ENCODE results near the gene GPI.
"Not testable (repeated sequence)": the region's sequence is repeated elsewhere in the genome, so short reads cannot be mapped to it uniquely, and the experiment has no call there.

Gene GPI

GRCh38 chr19:34366738-34367623 is 2.0 kb downstream of the GPI start:
- H3K4me1 ChIP-seq (ENCODE audit: control insufficient read depth in 1 of 2, insufficient read depth in 2 of 2, low read length in 2 of 2), result peaks cover 17 to 32% of the 10 kb centered on the region in 2 donors
- peak overlapping the region; percentile 80 to 82 for H3K9ac ChIP-seq (ENCODE audit: low read depth in 1 of 2, low read length in 2 of 2)
- H3K9me3 ChIP-seq (ENCODE audit: control insufficient read depth in 1 of 2, low read length in 2 of 2), result no peaks in the 10 kb centered on the region
- H3K27me3 ChIP-seq (ENCODE audit: control insufficient read depth in 1 of 2, insufficient read depth in 2 of 2, low read length in 2 of 2), result no peaks in the 10 kb centered on the region
- peak overlapping the region; percentile 92 to 93 for H3K4me3 ChIP-seq (ENCODE audit: low read depth in 1 of 2, low read length in 2 of 2)
- no peak overlapping the region for H3K27ac ChIP-seq (ENCODE audit: low read depth, low read length)
- peaks cover 28 to 53% of the 10 kb centered on the region in 2 donors for H3K36me3 ChIP-seq (ENCODE audit: control insufficient read depth in 1 of 2, insufficient read depth in 2 of 2, low read length in 2 of 2)

GRCh38 chr19:34367624-34367957 is 2.6 kb downstream of the GPI start:
- Histone ChIP-seq H3K36me3 (ENCODE audit: control insufficient read depth in 1 of 2, insufficient read depth in 2 of 2, low read length in 2 of 2) (peaks cover 28 to 53% of the 10 kb centered on the region in 2 donors), H3K27ac (ENCODE audit: low read depth, low read length) (no peak overlapping the region), H3K27me3 (ENCODE audit: control insufficient read depth in 1 of 2, insufficient read depth in 2 of 2, low read length in 2 of 2) (no peaks in the 10 kb centered on the region), H3K4me1 (ENCODE audit: control insufficient read depth in 1 of 2, insufficient read depth in 2 of 2, low read length in 2 of 2) (peaks cover 17 to 32% of the 10 kb centered on the region in 2 donors), H3K9me3 (ENCODE audit: control insufficient read depth in 1 of 2, low read length in 2 of 2) (no peaks in the 10 kb centered on the region), H3K4me3 (ENCODE audit: low read depth in 1 of 2, low read length in 2 of 2) (no peak overlapping the region), H3K9ac (ENCODE audit: low read depth in 1 of 2, low read length in 2 of 2) (no peak overlapping the region)

- H3K27me3 ChIP-seq (ENCODE audit: control insufficient read depth in 1 of 2, insufficient read depth in 2 of 2, low read length in 2 of 2), result no peaks in the 10 kb centered on the region
- no peaks in the 10 kb centered on the region for H3K9me3 ChIP-seq (ENCODE audit: control insufficient read depth in 1 of 2, low read length in 2 of 2)
- no peak overlapping the region for H3K4me3 ChIP-seq (ENCODE audit: low read depth in 1 of 2, low read length in 2 of 2)
- peaks cover 17 to 32% of the 10 kb centered on the region in 2 donors for H3K4me1 ChIP-seq (ENCODE audit: control insufficient read depth in 1 of 2, insufficient read depth in 2 of 2, low read length in 2 of 2)
- no peak overlapping the region for H3K9ac ChIP-seq (ENCODE audit: low read depth in 1 of 2, low read length in 2 of 2)
- H3K36me3 ChIP-seq (ENCODE audit: control insufficient read depth in 1 of 2, insufficient read depth in 2 of 2, low read length in 2 of 2), result peaks cover 28 to 53% of the 10 kb centered on the region in 2 donors
- H3K27ac ChIP-seq (ENCODE audit: low read depth, low read length), result no peak overlapping the region
Measured at GRCh38 chr19:34368338-34368737, 3.3 kb downstream of the GPI start.

GRCh38 chr19:34369166-34369565 is 4.2 kb downstream of the GPI start:
- H3K36me3 ChIP-seq (ENCODE audit: control insufficient read depth in 1 of 2, insufficient read depth in 2 of 2, low read length in 2 of 2), result peaks cover 28 to 55% of the 10 kb centered on the region in 2 donors
- not testable (repeated sequence) for H3K27ac ChIP-seq (ENCODE audit: low read depth, low read length); H3K27me3 ChIP-seq (ENCODE audit: control insufficient read depth in 1 of 2, insufficient read depth in 2 of 2, low read length in 2 of 2); H3K9me3 ChIP-seq (ENCODE audit: control insufficient read depth in 1 of 2, low read length in 2 of 2); H3K4me3 ChIP-seq (ENCODE audit: low read depth in 1 of 2, low read length in 2 of 2); H3K9ac ChIP-seq (ENCODE audit: low read depth in 1 of 2, low read length in 2 of 2)
- H3K4me1 ChIP-seq (ENCODE audit: control insufficient read depth in 1 of 2, insufficient read depth in 2 of 2, low read length in 2 of 2), result peaks cover 17 to 32% of the 10 kb centered on the region in 2 donors

GRCh38 chr19:34370117-34370516 is 5.1 kb downstream of the GPI start:
- Histone ChIP-seq H3K4me3 (ENCODE audit: low read depth in 1 of 2, low read length in 2 of 2) (no peak overlapping the region), H3K27ac (ENCODE audit: low read depth, low read length) (no peak overlapping the region), H3K27me3 (ENCODE audit: control insufficient read depth in 1 of 2, insufficient read depth in 2 of 2, low read length in 2 of 2) (no peaks in the 10 kb centered on the region), H3K9me3 (ENCODE audit: control insufficient read depth in 1 of 2, low read length in 2 of 2) (no peaks in the 10 kb centered on the region), H3K9ac (ENCODE audit: low read depth in 1 of 2, low read length in 2 of 2) (no peak overlapping the region), H3K4me1 (ENCODE audit: control insufficient read depth in 1 of 2, insufficient read depth in 2 of 2, low read length in 2 of 2) (peaks cover 17 to 28% of the 10 kb centered on the region in 2 donors), H3K36me3 (ENCODE audit: control insufficient read depth in 1 of 2, insufficient read depth in 2 of 2, low read length in 2 of 2) (peaks cover 31 to 64% of the 10 kb centered on the region in 2 donors)

GRCh38 chr19:34370983-34371382 is 6.0 kb downstream of the GPI start:
- no peak overlapping the region for H3K4me3 ChIP-seq (ENCODE audit: low read depth in 1 of 2, low read length in 2 of 2)
- peaks cover 37 to 72% of the 10 kb centered on the region in 2 donors for H3K36me3 ChIP-seq (ENCODE audit: control insufficient read depth in 1 of 2, insufficient read depth in 2 of 2, low read length in 2 of 2)
- no peak overlapping the region for H3K27ac ChIP-seq (ENCODE audit: low read depth, low read length)
- H3K9me3 ChIP-seq (ENCODE audit: control insufficient read depth in 1 of 2, low read length in 2 of 2), result no peaks in the 10 kb centered on the region
- no peaks in the 10 kb centered on the region for H3K27me3 ChIP-seq (ENCODE audit: control insufficient read depth in 1 of 2, insufficient read depth in 2 of 2, low read length in 2 of 2)
- H3K9ac ChIP-seq (ENCODE audit: low read depth in 1 of 2, low read length in 2 of 2), result no peak overlapping the region
- peaks cover 15 to 25% of the 10 kb centered on the region in 2 donors for H3K4me1 ChIP-seq (ENCODE audit: control insufficient read depth in 1 of 2, insufficient read depth in 2 of 2, low read length in 2 of 2)

- Histone ChIP-seq H3K36me3 (ENCODE audit: control insufficient read depth in 1 of 2, insufficient read depth in 2 of 2, low read length in 2 of 2) (peaks cover 24 to 66% of the 10 kb centered on the region in 2 donors), H3K4me1 (ENCODE audit: control insufficient read depth in 1 of 2, insufficient read depth in 2 of 2, low read length in 2 of 2) (peaks cover 0 to 7% of the 10 kb centered on the region in 2 donors), H3K9ac (ENCODE audit: low read depth in 1 of 2, low read length in 2 of 2) (no peak overlapping the region), H3K4me3 (ENCODE audit: low read depth in 1 of 2, low read length in 2 of 2) (no peak overlapping the region), H3K27me3 (ENCODE audit: control insufficient read depth in 1 of 2, insufficient read depth in 2 of 2, low read length in 2 of 2) (no peaks in the 10 kb centered on the region), H3K9me3 (ENCODE audit: control insufficient read depth in 1 of 2, low read length in 2 of 2) (no peaks in the 10 kb centered on the region), H3K27ac (ENCODE audit: low read depth, low read length) (no peak overlapping the region)
Measured at GRCh38 chr19:34373601-34374288, 8.7 kb downstream of the GPI start.

- H3K4me1 ChIP-seq (ENCODE audit: control insufficient read depth in 1 of 2, insufficient read depth in 2 of 2, low read length in 2 of 2), result no peaks in the 10 kb centered on the region
- no peak overlapping the region for H3K9ac ChIP-seq (ENCODE audit: low read depth in 1 of 2, low read length in 2 of 2)
- H3K27ac ChIP-seq (ENCODE audit: low read depth, low read length), result no peak overlapping the region
- no peaks in the 10 kb centered on the region for H3K27me3 ChIP-seq (ENCODE audit: control insufficient read depth in 1 of 2, insufficient read depth in 2 of 2, low read length in 2 of 2)
- no peaks in the 10 kb centered on the region for H3K9me3 ChIP-seq (ENCODE audit: control insufficient read depth in 1 of 2, low read length in 2 of 2)
- no peak overlapping the region for H3K4me3 ChIP-seq (ENCODE audit: low read depth in 1 of 2, low read length in 2 of 2)
- peaks cover 29 to 67% of the 10 kb centered on the region in 2 donors for H3K36me3 ChIP-seq (ENCODE audit: control insufficient read depth in 1 of 2, insufficient read depth in 2 of 2, low read length in 2 of 2)
Measured at GRCh38 chr19:34375598-34375997, 10.6 kb downstream of the GPI start.

- peaks cover 54 to 84% of the 10 kb centered on the region in 2 donors for H3K36me3 ChIP-seq (ENCODE audit: control insufficient read depth in 1 of 2, insufficient read depth in 2 of 2, low read length in 2 of 2)
- H3K27ac ChIP-seq (ENCODE audit: low read depth, low read length), result no peak overlapping the region
- H3K4me3 ChIP-seq (ENCODE audit: low read depth in 1 of 2, low read length in 2 of 2), result no peak overlapping the region
- no peaks in the 10 kb centered on the region for H3K27me3 ChIP-seq (ENCODE audit: control insufficient read depth in 1 of 2, insufficient read depth in 2 of 2, low read length in 2 of 2)
- no peak overlapping the region for H3K9ac ChIP-seq (ENCODE audit: low read depth in 1 of 2, low read length in 2 of 2)
- H3K4me1 ChIP-seq (ENCODE audit: control insufficient read depth in 1 of 2, insufficient read depth in 2 of 2, low read length in 2 of 2), result no peaks in the 10 kb centered on the region
- H3K9me3 ChIP-seq (ENCODE audit: control insufficient read depth in 1 of 2, low read length in 2 of 2), result no peaks in the 10 kb centered on the region
Measured at GRCh38 chr19:34380639-34381241, 15.7 kb downstream of the GPI start.
